Fibroblast of pulmonary artery (primary cell): Measurements from ENCODE around the gene NFS1.

Experiments used
- DNase-seq: peaks from one replicate; pipeline ENCODE4 v3.0.0-alpha.2; 2010; ENCODE audit warnings: low read depth
- H3K4me3 ChIP-seq: replicated peaks from 2 replicates; pipeline ENCODE4 v1.5.1; 2011; ENCODE audit warnings: low read depth, mild to moderate bottlenecking, control low read depth, low read length, moderate library complexity
- TF ChIP-seq, protein P1 (sequence below): IDR thresholded peaks from 2 replicates; pipeline ENCODE4 v1.5.1; 2011; ENCODE audit warnings: mild to moderate bottlenecking, control low read depth, low read length, inconsistent platforms; ENCODE audit errors: missing control alignments

The NFS1 gene

DNA sequence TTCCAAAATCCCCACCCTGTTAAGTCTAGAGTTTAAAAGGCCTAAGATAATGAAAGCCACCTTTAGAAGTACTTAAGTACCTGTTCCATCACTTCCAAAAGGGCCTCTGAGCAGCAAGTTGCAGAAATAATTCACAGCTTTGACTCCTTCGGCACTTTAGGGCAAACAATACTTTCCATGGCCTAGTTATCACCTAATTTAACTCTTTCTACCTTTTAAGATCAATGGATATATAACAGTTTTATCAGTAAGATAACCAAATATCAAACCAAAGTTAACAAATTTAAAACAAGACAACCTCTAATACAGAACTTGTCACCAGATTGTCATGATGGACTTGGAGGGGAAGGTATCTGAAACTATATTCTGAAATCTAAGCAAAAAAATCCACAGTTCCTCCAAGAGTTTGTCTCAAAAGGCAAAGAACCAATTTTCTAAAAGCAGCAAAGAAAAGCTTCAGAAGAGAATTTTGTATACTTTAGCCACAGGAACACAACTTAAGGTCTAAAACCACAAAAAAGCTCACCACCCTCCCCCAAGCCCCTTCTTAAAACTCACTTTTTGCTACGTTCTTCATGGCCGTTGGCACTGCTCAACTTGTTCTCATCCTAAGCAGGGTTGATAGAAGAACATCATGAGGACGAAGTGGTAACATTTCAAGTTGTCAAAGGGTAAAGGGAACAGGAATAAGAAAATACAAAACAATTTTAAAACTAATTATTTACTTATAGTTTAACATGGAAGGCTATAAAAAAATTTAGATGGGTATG lies 39.4 kb upstream of the NFS1 start:
- H3K4me3 ChIP-seq = peak overlapping the region; percentile 23
- no peak for DNase-seq
- TF ChIP-seq, protein P1, sequence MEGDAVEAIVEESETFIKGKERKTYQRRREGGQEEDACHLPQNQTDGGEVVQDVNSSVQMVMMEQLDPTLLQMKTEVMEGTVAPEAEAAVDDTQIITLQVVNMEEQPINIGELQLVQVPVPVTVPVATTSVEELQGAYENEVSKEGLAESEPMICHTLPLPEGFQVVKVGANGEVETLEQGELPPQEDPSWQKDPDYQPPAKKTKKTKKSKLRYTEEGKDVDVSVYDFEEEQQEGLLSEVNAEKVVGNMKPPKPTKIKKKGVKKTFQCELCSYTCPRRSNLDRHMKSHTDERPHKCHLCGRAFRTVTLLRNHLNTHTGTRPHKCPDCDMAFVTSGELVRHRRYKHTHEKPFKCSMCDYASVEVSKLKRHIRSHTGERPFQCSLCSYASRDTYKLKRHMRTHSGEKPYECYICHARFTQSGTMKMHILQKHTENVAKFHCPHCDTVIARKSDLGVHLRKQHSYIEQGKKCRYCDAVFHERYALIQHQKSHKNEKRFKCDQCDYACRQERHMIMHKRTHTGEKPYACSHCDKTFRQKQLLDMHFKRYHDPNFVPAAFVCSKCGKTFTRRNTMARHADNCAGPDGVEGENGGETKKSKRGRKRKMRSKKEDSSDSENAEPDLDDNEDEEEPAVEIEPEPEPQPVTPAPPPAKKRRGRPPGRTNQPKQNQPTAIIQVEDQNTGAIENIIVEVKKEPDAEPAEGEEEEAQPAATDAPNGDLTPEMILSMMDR = no peak

DNA sequence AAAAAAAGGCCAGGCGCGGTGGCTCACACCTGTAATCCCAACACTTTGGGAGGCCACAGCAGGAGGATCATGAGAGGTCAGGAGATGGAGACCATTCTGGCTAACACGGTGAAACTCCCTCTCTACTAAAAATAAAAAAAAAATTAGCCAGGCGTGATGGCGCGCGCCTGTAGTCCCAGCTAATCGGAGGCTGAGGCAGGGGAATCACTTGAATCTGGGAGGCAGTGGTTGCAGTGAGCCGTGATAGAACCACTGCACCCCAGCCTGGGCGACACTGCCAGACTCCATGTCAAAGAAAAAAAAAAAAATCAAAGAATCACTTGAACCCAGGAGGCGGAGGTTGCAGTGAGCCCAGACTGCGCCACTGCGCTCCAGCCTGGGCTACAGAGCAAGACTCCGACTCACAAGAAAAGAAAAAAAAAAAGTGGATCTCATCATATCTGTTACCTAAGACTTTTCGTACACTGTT lies 38.7 kb upstream of the NFS1 start:
- TF ChIP-seq, protein P1 = no peak
- no peak overlapping the region for H3K4me3 ChIP-seq
- no peak for DNase-seq

DNA sequence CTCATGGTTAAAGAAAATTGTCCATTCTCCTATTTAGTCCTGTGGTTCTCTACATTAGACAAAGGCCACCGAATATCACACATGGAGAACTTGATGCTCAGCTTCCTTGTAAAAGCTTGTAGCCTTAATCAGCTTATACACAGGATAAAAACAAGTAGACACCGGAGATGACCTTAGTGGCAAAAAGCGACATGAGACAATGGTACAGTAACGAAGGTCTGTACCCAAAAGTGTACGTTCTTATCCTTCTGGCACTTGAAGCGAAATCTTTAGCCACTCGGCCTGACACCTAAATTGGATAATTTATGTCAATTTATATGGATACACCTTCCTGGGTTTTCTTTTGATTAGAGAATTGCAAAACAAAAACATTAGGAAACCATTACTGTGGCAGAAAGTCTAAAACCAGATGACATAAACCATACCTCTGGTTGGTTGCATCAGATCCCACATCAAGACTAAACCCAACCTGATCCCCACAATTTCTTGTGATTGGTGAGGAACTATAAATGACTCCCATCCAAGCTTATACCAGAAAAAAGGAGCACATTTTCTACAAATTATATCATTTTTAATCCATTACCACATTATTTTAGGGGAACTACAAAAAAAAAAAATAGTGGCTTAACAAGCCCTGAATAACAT lies 36.8 kb upstream of the NFS1 start:
- TF ChIP-seq, protein P1 = no peak
- no peak overlapping the region for H3K4me3 ChIP-seq
- no peak for DNase-seq

DNA sequence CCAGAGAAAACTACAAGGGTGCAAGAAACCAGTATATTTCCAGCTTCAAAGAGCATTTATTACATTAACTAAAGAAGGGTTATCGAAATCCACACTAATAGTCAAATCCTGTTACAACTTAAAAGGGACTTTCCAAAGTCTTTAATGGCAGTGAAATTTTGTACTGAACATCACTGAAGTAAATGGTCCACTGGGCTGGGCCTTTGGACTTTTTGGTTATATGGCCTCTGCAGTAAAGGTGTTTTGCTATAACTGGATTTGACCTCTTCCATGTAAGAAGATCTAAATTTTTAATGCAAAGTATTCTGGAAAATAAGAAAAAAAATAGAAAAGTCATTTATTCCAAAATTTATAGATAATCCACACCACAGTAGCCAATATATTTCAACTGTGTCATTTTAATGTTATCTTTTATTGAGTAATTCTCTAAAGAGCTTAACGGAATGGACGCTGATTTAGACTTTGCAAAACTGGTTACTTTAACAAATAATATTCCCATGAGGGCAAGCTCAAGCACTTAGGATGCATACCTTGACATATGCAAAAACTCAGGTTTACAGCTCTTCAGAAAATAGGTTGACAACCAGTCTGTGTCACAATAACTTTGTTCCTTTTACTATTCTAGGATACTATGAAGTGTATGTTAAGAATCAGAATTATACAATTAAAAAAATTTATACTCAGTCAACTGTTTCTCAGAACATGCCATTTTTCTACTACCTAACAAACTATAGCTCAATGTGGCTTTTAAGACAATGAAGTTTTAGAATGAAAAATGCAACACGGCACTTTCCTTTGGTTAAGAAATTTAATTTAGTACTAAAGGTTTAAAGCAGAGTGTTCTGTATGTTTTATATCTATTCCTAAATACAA lies 35.9 kb upstream of the NFS1 start:
- no peak for DNase-seq
- TF ChIP-seq, protein P1 = no peak
- H3K4me3 ChIP-seq = no peak overlapping the region

DNA sequence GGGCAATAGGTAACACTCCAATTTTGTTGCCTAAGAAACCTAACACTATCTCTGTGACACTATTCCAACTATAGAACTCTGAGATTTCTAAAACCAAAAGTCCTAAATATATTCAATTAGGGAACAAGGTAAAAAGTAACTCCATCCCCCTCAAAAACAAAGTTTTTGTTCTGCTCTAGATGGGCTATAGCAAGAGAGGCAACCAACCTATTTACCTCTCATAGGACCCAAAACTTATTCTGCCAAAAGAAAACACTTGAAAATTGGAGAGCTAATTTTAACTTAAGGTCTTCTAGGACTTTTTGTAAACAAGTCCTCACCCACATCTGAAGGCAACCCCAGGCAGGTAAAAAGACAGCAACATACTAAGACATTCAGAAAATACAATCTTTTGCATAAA lies 35.2 kb upstream of the NFS1 start:
- DNase-seq = no peak
- TF ChIP-seq, protein P1 = no peak
- no peak overlapping the region for H3K4me3 ChIP-seq

DNA sequence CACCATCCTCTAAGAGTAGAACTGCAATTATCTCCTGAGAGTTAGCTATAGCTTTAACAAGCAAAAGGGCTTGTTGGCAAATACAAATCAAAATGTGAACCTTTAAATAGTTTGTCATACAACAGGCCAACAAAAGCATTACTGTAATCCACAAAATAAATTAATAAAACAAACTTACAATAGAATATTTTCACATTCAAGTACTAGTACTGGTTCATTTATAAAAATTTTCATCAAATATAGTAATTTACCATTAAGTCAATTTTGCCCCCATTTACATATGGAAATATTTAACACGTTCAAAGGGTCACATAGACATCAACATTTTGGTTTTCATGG lies 33.5 kb upstream of the NFS1 start:
- no peak overlapping the region for H3K4me3 ChIP-seq
- DNase-seq = no peak
- TF ChIP-seq, protein P1 = no peak
